Common myeloid progenitor, CD34-positive (primary cell): ENCODE results near the gene ACCSL.

ENCODE experiments used
- CTCF ChIA-PET: fragments of 350-600 bp; sonication (Branson Sonifier 250); formaldehyde crosslinking; loops from one replicate; lab custom pipeline; 2021; ENCODE audit warnings: antibody characterized with exemption; lab: Charles Lee
- POLR2A ChIA-PET: fragments of 350-600 bp; sonication (Branson Sonifier 250); formaldehyde crosslinking; loops from one replicate; lab custom pipeline; 2021; ENCODE audit warnings: antibody characterized with exemption; lab: Charles Lee
- DNase-seq, 3 donors: peaks; one replicate each; pipeline versions ENCODE4 v3.0.0 to v3.0.0-alpha.2; 2013
- H3K27ac ChIP-seq, 2 experiments: 1 replicate in 1 of 2; 2 replicates in 1 of 2; pipeline ENCODE4 v1.7.0; 2013; ENCODE audit warnings: inconsistent platforms in 2 of 2, low read length in 2 of 2, mild to moderate bottlenecking in 2 of 2, low read depth in 1 of 2, moderate library complexity in 1 of 2; ENCODE audit not compliant: severe bottlenecking in 2 of 2, insufficient read depth in 1 of 2, poor library complexity in 1 of 2
- H3K27me3 ChIP-seq, 5 experiments: replicated peaks in 2 of 5; 1 replicate in 3 of 5; 2 replicates in 2 of 5; pipeline versions ENCODE4 v1.6.1 to v1.7.0; 2013; ENCODE audit warnings: low read length in 4 of 5, mild to moderate bottlenecking in 2 of 5, moderate library complexity in 2 of 5, inconsistent platforms in 1 of 5; ENCODE audit not compliant: insufficient read depth in 5 of 5, control insufficient read depth in 4 of 5
- H3K36me3 ChIP-seq, 4 experiments: 1 replicate in 2 of 4; 2 replicates in 2 of 4; pipeline versions ENCODE4 v1.6.1 to v1.7.0; 2013; ENCODE audit warnings: low read length in 3 of 4, control low read depth in 1 of 4, mild to moderate bottlenecking in 1 of 4; ENCODE audit not compliant: control insufficient read depth in 4 of 4, insufficient read depth in 4 of 4
- H3K4me1 ChIP-seq, 4 experiments: 1 replicate in 3 of 4; 2 replicates in 1 of 4; pipeline versions ENCODE4 v1.6.1 to v1.7.1; 2013; ENCODE audit warnings: low read length in 3 of 4, mild to moderate bottlenecking in 3 of 4, control low read depth in 1 of 4, inconsistent platforms in 1 of 4, moderate library complexity in 1 of 4; ENCODE audit not compliant: control insufficient read depth in 4 of 4, insufficient read depth in 4 of 4; ENCODE audit errors: control extremely low read depth in 1 of 4
- H3K4me3 ChIP-seq, 7 experiments: 1 replicate in 4 of 7; 2 replicates in 3 of 7; pipeline versions ENCODE4 v1.5.1 to v1.7.0; 2013; ENCODE audit warnings: mild to moderate bottlenecking in 7 of 7, low read length in 6 of 7, moderate library complexity in 6 of 7, inconsistent platforms in 2 of 7, low read depth in 2 of 7, control low read depth in 1 of 7; ENCODE audit not compliant: insufficient read depth in 4 of 7, control insufficient read depth in 1 of 7; ENCODE audit errors: extremely low read depth in 1 of 7
- H3K9me3 ChIP-seq, 5 experiments: 1 replicate in 4 of 5; 2 replicates in 1 of 5; pipeline versions ENCODE4 v1.6.1 to v1.7.1; 2013; ENCODE audit warnings: low read length in 4 of 5, mild to moderate bottlenecking in 2 of 5, inconsistent platforms in 1 of 5, low read depth in 1 of 5, moderate library complexity in 1 of 5; ENCODE audit not compliant: control insufficient read depth in 4 of 5, insufficient read depth in 2 of 5; ENCODE audit errors: control extremely low read depth in 1 of 5
- WGBS: methylation state at CpG from one replicate; pipeline ENCODE4 v1.1.5; 2013; ENCODE audit not compliant: insufficient coverage; 5-methylcytosine and 5-hydroxymethylcytosine counted together

Gene ACCSL

GRCh38 chr11:44011797-44012196 is 36.0 kb upstream of the ACCSL start:
- H3K36me3 ChIP-seq, result no peaks in the 10 kb centered on the region

GRCh38 chr11:44014968-44015623 is 32.7 kb upstream of the ACCSL start:
- Histone ChIP-seq H3K4me1 (no peaks in the 10 kb centered on the region), H3K27me3 (peaks cover 0 to 7% (median 2%) of the 10 kb centered on the region in 5 experiments), H3K9me3 (no peaks in the 10 kb centered on the region), H3K4me3 (no peak overlapping the region), H3K27ac (no peak overlapping the region), H3K36me3 (no peaks in the 10 kb centered on the region)
- CTCF ChIA-PET, result no interaction called here
- DNase-seq, result no peak
- POLR2A ChIA-PET, result no interaction called here
- WGBS, result 81% methylated on average over 5 of the region's 8 CpGs

More at GRCh38 chr11:44011797-44012196, 36.0 kb upstream of the ACCSL start:
- no peaks in the 10 kb centered on the region for H3K9me3 ChIP-seq
- no peak overlapping the region for H3K27ac ChIP-seq
- ChIA-PET CTCF (no interaction called here), POLR2A (no interaction called here)
- H3K4me1 ChIP-seq, result no peaks in the 10 kb centered on the region
- H3K4me3 ChIP-seq, result no peak overlapping the region
- peaks cover 0 to 4% (median 0%) of the 10 kb centered on the region in 5 experiments for H3K27me3 ChIP-seq
- DNase-seq, result no peak
- WGBS, result 100% methylated on average over 1 of the region's 1 CpG

- no peak overlapping the region for H3K4me3 ChIP-seq
- H3K27ac ChIP-seq, result no peak overlapping the region
- H3K4me1 ChIP-seq, result no peaks in the 10 kb centered on the region
- peaks cover 0 to 5% (median 2%) of the 10 kb centered on the region in 5 experiments for H3K27me3 ChIP-seq
- no peaks in the 10 kb centered on the region for H3K9me3 ChIP-seq
- CTCF ChIA-PET, result no interaction called here
- no peak for DNase-seq
- 83% methylated on average over 2 of the region's 3 CpGs for WGBS
- POLR2A ChIA-PET, result no interaction called here
- no peaks in the 10 kb centered on the region for H3K36me3 ChIP-seq
Measured at GRCh38 chr11:44015624-44016007, 32.2 kb upstream of the ACCSL start.

- Histone ChIP-seq H3K9me3 (no peaks in the 10 kb centered on the region), H3K27ac (no peak overlapping the region), H3K4me3 (no peak overlapping the region), H3K4me1 (no peaks in the 10 kb centered on the region), H3K27me3 (peaks cover 0 to 5% (median 0%) of the 10 kb centered on the region in 5 experiments), H3K36me3 (no peaks in the 10 kb centered on the region)
- CTCF ChIA-PET, result no interaction called here
- WGBS, result 97% methylated on average over 5 of the region's 5 CpGs
- DNase-seq, result no peak
- POLR2A ChIA-PET, result no interaction called here
Measured at GRCh38 chr11:44016131-44016530, 31.6 kb upstream of the ACCSL start.

- Histone ChIP-seq H3K27ac (no peak overlapping the region), H3K4me1 (no peaks in the 10 kb centered on the region), H3K9me3 (no peaks in the 10 kb centered on the region), H3K4me3 (no peak overlapping the region), H3K27me3 (peaks cover 0 to 5% (median 0%) of the 10 kb centered on the region in 5 experiments), H3K36me3 (no peaks in the 10 kb centered on the region)
- CTCF ChIA-PET, result interaction anchor here (0.9 kb wide), 1 partner anchor 10 kb away, joined by 3 read pairs; no protein-coding TSS in a partner anchor
- POLR2A ChIA-PET, result no interaction called here
- no peak for DNase-seq
- WGBS, result 96% methylated on average over 2 of the region's 2 CpGs
Measured at GRCh38 chr11:44016546-44017442, 31.0 kb upstream of the ACCSL start.

- CTCF ChIA-PET, result interaction anchor here (0.9 kb wide), 1 partner anchor 9 kb away, joined by 3 read pairs; no protein-coding TSS in a partner anchor
- 73% methylated on average over 3 of the region's 3 CpGs for WGBS
- no peak overlapping the region for H3K27ac ChIP-seq
Measured at GRCh38 chr11:44017443-44018126, 30.2 kb upstream of the ACCSL start.

More at GRCh38 chr11:44017443-44018126, 30.2 kb upstream of the ACCSL start:
- Histone ChIP-seq H3K4me1 (no peaks in the 10 kb centered on the region), H3K36me3 (no peaks in the 10 kb centered on the region), H3K27me3 (peaks cover 0 to 5% (median 0%) of the 10 kb centered on the region in 5 experiments), H3K9me3 (peaks cover 0 to 3% (median 0%) of the 10 kb centered on the region in 5 experiments), H3K4me3 (no peak overlapping the region)
- no peak for DNase-seq
- POLR2A ChIA-PET, result no interaction called here
